Mesothelial cell of epicardium (in vitro differentiated cells): ENCODE data around the gene IGSF5. TPM values are rescaled to one million over a fixed set of nuclear protein-coding genes. Genes with fewer than 3 reads are reported as not detected.

Source experiments
- DNase-seq, 2 experiments: peaks; one replicate each; pipeline ENCODE4 v3.0.0; 2021; ENCODE audit warnings: low spot score in 2 of 2; ENCODE audit not compliant: unreplicated experiment in 2 of 2
- H3K27ac Mint-ChIP-seq: 2 replicates; pipeline ENCODE4 v1.8.0; 2021; ENCODE audit warnings: mixed read lengths
- H3K27me3 Mint-ChIP-seq: 2 replicates; pipeline ENCODE4 v1.8.0; 2021; ENCODE audit warnings: low read depth, mixed read lengths
- H3K36me3 Mint-ChIP-seq: 2 replicates; pipeline ENCODE4 v1.8.0; 2021; ENCODE audit warnings: mixed read lengths
- H3K4me1 Mint-ChIP-seq: 2 replicates; pipeline ENCODE4 v1.8.0; 2021; ENCODE audit warnings: mixed read lengths
- H3K4me3 Mint-ChIP-seq: 2 replicates; pipeline ENCODE4 v1.8.0; 2021; ENCODE audit warnings: mild to moderate bottlenecking, moderate library complexity, mixed read lengths
- H3K9me3 Mint-ChIP-seq: 2 replicates; pipeline ENCODE4 v1.8.0; 2021; ENCODE audit warnings: mixed read lengths
- total RNA-seq: library from RNA; stranded (reverse); gene quantifications from 3 replicates; pipeline ENCODE4 v1.2.1, GENCODE V29; 2021
- TF ChIP-seq, protein P1 (sequence below): fragments of 200-600 bp; sonication (generic); IDR thresholded peaks from one replicate; pipeline ENCODE4 v1.5.0; 2021; ENCODE audit warnings: antibody characterized with exemption; ENCODE audit not compliant: unreplicated experiment

IGSF5 gene
- total RNA-seq, 1 donor from 2014 or later, result 2.2 TPM

DNA sequence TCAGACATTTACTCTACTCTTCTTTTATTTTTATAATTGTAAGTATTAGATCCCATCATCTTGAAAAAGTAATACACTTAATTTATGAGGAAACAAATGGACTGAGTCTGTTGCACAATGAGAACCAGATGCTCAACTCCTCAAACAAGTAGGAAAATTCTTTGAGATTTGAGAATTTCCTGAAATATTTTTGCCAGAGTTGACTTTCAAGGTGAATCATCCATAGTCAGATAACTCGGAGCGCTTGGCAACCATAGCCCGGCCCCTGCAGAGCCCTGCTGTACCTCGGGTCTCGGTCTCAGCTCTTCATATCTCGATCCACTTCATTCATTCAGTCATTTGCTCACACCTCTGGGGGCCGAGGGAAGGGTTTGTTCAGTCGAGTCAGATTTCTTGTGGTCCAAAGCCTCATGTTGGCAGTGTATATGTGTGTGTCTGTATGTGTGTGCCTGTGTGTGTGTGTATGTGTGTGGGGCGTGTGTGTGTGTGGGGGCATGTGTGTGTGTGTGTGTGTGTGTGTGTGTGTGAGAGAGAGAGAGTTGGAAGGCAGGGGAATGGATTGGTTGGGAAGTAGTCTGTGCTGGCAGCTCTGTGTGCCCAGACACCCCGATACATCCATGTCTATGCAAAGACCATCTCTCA is 104.2 kb downstream of the IGSF5 start:
- DNase-seq, result no peak
- Mint-ChIP-seq H3K27ac (peak overlapping the region; percentile 79), H3K9me3 (peaks cover 3% of the 10 kb centered on the region), H3K27me3 (no peaks in the 10 kb centered on the region), H3K4me3 (no peak overlapping the region), H3K4me1 (peaks cover 35% of the 10 kb centered on the region), H3K36me3 (peaks cover 2% of the 10 kb centered on the region)
- TF ChIP-seq, protein P1, sequence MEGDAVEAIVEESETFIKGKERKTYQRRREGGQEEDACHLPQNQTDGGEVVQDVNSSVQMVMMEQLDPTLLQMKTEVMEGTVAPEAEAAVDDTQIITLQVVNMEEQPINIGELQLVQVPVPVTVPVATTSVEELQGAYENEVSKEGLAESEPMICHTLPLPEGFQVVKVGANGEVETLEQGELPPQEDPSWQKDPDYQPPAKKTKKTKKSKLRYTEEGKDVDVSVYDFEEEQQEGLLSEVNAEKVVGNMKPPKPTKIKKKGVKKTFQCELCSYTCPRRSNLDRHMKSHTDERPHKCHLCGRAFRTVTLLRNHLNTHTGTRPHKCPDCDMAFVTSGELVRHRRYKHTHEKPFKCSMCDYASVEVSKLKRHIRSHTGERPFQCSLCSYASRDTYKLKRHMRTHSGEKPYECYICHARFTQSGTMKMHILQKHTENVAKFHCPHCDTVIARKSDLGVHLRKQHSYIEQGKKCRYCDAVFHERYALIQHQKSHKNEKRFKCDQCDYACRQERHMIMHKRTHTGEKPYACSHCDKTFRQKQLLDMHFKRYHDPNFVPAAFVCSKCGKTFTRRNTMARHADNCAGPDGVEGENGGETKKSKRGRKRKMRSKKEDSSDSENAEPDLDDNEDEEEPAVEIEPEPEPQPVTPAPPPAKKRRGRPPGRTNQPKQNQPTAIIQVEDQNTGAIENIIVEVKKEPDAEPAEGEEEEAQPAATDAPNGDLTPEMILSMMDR, result no peak

DNA sequence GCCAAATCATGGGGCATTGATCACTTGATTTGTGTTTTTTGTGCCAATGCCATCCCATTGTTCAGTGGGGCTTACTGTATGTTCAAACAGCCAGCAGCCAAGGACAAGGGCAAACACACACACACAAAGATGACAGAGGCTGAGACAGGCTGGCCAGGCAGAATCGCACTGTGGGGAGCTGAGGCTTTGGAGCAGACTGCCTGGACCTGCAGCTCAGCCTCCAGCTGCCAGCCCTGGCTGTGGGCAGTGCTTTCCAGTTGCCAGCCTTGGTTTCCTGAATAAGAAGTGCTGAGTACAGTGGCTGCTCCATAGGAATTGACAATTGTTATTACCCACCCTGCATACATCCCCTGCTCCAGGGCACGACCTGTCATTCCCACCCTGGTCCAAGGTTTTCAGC is 105.3 kb downstream of the IGSF5 start:
- TF ChIP-seq, protein P1, result no peak
- Mint-ChIP-seq H3K27ac (no peak overlapping the region), H3K4me1 (peaks cover 30% of the 10 kb centered on the region), H3K27me3 (no peaks in the 10 kb centered on the region), H3K9me3 (peaks cover 4% of the 10 kb centered on the region), H3K4me3 (no peak overlapping the region), H3K36me3 (no peaks in the 10 kb centered on the region)
- no peak for DNase-seq

DNA sequence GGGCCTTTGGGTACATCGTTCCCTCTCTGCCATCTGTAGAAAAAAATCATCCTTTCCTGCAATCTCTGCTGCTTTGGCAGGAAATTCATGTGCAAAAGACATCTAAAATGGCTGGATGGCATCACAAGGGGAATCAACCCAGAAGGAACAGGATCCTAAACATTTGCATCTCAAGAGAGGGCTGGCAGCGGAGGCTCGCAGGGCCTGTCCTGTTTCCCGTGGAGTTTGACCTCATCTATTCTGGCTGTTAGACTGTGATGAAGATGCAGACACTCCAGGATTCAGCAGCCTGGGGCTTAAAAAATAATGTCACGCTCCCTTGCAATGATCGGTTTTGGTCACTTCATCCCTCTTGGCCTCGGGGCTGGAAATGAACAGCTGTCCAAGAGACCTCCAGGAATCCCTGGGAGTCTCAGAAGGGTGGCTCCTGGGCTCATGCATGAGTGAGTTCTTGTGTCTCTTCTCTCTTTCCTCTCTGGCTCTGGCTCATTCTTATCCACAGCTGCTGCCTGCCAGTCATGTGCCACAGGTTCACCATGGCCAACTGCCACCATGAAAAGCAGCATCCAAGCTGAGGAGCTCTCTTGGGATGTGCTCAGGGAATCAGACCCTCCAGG is 106.1 kb downstream of the IGSF5 start:
- Mint-ChIP-seq H3K27ac (no peak overlapping the region), H3K36me3 (no peaks in the 10 kb centered on the region), H3K4me3 (no peak overlapping the region), H3K4me1 (peaks cover 23% of the 10 kb centered on the region), H3K9me3 (peaks cover 4% of the 10 kb centered on the region), H3K27me3 (no peaks in the 10 kb centered on the region)
- TF ChIP-seq, protein P1, result no peak
- DNase-seq, result no peak

Other genes starting within 250 kb of the IGSF5 start
- 6.4 to 6.9 TPM (median 6.8 TPM) in 3 replicates for gene B3GALT5, start 132.2 kb upstream of the IGSF5 start, total RNA-seq
- gene PCP4, start 122.3 kb downstream of the IGSF5 start, total RNA-seq, result 17.6 to 19.2 TPM (median 18.1 TPM) in 3 replicates